Spleen (tissue), 7 donors: ENCODE results near the gene CDX2.

Source experiments
- POLR2A ChIP-seq, 3 donors: fragments of 450-650 bp; IDR thresholded peaks; one replicate each; pipeline ENCODE4 v1.5.1; 2017; ENCODE audit warnings: antibody characterized with exemption in 3 of 3, mild to moderate bottlenecking in 1 of 3
- POLR2AphosphoS5 ChIP-seq, 3 donors: sonication (generic); formaldehyde crosslinking; IDR thresholded peaks; one replicate each; pipeline ENCODE4 v1.5.1; 2017; ENCODE audit warnings: antibody characterized with exemption in 3 of 3
- TF ChIP-seq, protein P1 (sequence below), 11 experiments: fragments of 200-600 bp in 7 of 11; fragments of 450-650 bp in 4 of 11; sonication (generic) in 4 of 11; IDR thresholded peaks in 8 of 11; conservative IDR thresholded peaks in 3 of 11; 1 replicate in 7 of 11; 2 replicates in 4 of 11; pipeline versions ENCODE4 v1.4.0 to v1.8.0; 2016 to 2021; ENCODE audit warnings: antibody characterized with exemption in 11 of 11, inconsistent platforms in 4 of 11, mild to moderate bottlenecking in 1 of 11
- donor health status: DM: no; HTN: no; CAD: no; lungs with moderate emphysema.
- donor health status: DM: no; HTN: no; CAD: no.
- donor health status: DM: no; HTN: no; CAD: no.

- TF ChIP-seq, protein P1, sequence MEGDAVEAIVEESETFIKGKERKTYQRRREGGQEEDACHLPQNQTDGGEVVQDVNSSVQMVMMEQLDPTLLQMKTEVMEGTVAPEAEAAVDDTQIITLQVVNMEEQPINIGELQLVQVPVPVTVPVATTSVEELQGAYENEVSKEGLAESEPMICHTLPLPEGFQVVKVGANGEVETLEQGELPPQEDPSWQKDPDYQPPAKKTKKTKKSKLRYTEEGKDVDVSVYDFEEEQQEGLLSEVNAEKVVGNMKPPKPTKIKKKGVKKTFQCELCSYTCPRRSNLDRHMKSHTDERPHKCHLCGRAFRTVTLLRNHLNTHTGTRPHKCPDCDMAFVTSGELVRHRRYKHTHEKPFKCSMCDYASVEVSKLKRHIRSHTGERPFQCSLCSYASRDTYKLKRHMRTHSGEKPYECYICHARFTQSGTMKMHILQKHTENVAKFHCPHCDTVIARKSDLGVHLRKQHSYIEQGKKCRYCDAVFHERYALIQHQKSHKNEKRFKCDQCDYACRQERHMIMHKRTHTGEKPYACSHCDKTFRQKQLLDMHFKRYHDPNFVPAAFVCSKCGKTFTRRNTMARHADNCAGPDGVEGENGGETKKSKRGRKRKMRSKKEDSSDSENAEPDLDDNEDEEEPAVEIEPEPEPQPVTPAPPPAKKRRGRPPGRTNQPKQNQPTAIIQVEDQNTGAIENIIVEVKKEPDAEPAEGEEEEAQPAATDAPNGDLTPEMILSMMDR (IDR thresholded peaks at IDR 0.05 in 8 of 11, conservative IDR thresholded peaks at IDR 0.05 in 3 of 11): no peak
- no peak for TF ChIP-seq POLR2A (IDR thresholded peaks at IDR 0.05)
- no peak for TF ChIP-seq POLR2AphosphoS5 (IDR thresholded peaks at IDR 0.05)
Measured at GRCh38 chr13:27965343-27965739, 3.8 kb downstream of the CDX2 start.
